Measurements from ENCODE around the gene IMPDH1. TPM values are rescaled to one million over a fixed set of nuclear protein-coding genes. Genes with fewer than 3 reads are reported as not detected.
A peak's percentile ranks its signal among the peaks of the same experiment; 100 is the strongest.

Gene IMPDH1
- total and polyA plus RNA-seq, 5 experiments from 2014 or later: 30.2 to 45.0 (median 36.9) TPM

DNA sequence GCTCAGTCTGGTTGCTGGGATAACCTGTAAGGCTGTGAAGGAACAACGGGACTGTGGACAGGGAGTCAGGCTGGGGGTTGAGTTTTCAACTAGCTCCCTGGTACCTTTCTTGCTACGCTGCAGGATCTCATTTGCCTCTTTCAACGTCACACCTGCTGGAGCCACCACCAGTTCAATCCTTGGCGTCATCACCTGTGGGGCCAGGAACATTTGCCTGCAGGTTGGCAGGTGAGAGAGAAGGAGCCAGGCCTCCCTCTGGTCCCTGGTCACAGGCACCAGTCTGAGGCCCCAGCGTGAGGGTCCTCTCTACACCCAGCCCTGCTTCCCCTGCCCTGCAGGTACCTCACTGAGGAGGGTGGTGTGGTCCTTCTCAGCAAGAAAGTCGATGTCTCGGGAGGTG is 9.8 kb downstream of the IMPDH1 start:
- Mint-ChIP-seq H3K4me3 (no peak overlapping the region), H3K9me3 (no peaks in the 10 kb centered on the region), H3K27ac (peak overlapping the region in 2 of 10 donors; percentile 4 to 12), H3K4me1 (peaks cover 14 to 27% (median 18%) of the 10 kb centered on the region in 4 donors), H3K36me3 (peaks cover 0 to 58% (median 15%) of the 10 kb centered on the region in 3 donors), H3K27me3 (no peaks in the 10 kb centered on the region)
- ATAC-seq (no peak), DNase-seq (no peak)
- POLR2A ChIA-PET: interaction anchor here (0.8 to 1.1 kb wide), 2 partner anchors 19 to 25 kb away, joined by 3 to 5 read pairs; no protein-coding TSS in a partner anchor

DNA sequence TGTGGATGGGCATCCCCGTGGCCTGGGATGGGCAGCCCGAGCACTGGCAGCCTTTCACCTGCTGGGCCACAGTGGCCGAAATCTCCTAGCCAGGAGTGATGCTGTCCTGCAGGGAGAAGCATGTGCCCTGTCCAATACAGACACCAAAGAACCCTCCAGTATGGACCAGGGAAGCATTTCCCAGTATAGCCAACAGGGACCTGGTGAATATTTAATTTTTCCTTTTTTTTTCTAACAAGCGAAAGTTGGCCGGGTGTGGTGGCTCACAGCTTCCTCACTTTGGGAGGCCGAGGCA is 11.0 kb downstream of the IMPDH1 start:
- no peak overlapping the region for H3K27ac Mint-ChIP-seq
- peaks cover 0 to 62% (median 15%) of the 10 kb centered on the region in 3 donors for H3K36me3 Mint-ChIP-seq
- ATAC-seq (peak in 1 of 2 donors; percentile 30), DNase-seq (no peak)
- H3K4me1 Mint-ChIP-seq: peaks cover 6 to 16% (median 7%) of the 10 kb centered on the region in 4 donors
- H3K4me3 Mint-ChIP-seq: no peak overlapping the region
- POLR2A ChIA-PET: interaction anchor here (1.1 kb wide), 1 partner anchor 12 kb away, joined by 3 read pairs; no protein-coding TSS in a partner anchor
- H3K9me3 Mint-ChIP-seq: no peaks in the 10 kb centered on the region
- no peaks in the 10 kb centered on the region for H3K27me3 Mint-ChIP-seq

GRCh38 chr7:128398016-128398840 is 11.6 kb downstream of the IMPDH1 start:
- H3K4me1 Mint-ChIP-seq: peaks cover under 1 to 12% (median 2%) of the 10 kb centered on the region in 4 donors
- H3K9me3 Mint-ChIP-seq: no peaks in the 10 kb centered on the region
- DNase-seq (peak in 4 of 10 donors; percentile 24 to 51 (median 32)), ATAC-seq (peak in 1 of 2 donors; percentile 69)
- H3K27ac Mint-ChIP-seq: no peak overlapping the region
- H3K36me3 Mint-ChIP-seq: peaks cover 0 to 61% (median 15%) of the 10 kb centered on the region in 3 donors
- no peak overlapping the region for H3K4me3 Mint-ChIP-seq
- POLR2A ChIA-PET: interaction anchor here (1.1 to 1.6 kb wide), 2 partner anchors 12 to 61 kb away, joined by 3 to 4 read pairs; no protein-coding TSS in a partner anchor
- H3K27me3 Mint-ChIP-seq: no peaks in the 10 kb centered on the region

DNA sequence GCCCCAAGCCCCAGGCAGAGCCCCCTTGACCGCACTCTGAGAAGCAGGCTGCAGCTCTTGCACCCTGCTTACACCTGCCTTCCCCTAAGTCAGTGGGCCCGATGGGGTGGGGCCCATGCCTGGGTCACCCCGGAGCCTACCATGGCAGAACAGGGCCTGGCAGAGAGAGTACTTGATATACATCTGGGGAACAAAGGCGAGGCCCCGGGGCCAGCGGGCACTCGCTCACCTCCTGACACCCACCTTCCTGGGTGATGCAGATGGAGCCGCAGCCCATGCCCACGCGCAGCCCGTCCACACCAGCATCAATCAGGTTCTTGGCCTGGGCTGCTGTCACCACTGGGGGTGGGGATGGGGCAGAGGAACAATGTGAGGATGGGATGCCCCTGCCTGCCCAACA is 13.4 kb downstream of the IMPDH1 start:
- ATAC-seq (no peak), DNase-seq (no peak)
- H3K4me1 Mint-ChIP-seq: peaks cover 0 to 2% (median 1%) of the 10 kb centered on the region in 4 donors
- H3K27ac Mint-ChIP-seq: peak overlapping the region in 1 of 10 donors; percentile 45
- H3K36me3 Mint-ChIP-seq: peaks cover 0 to 56% (median 11%) of the 10 kb centered on the region in 3 donors
- POLR2A ChIA-PET: no interaction called here
- H3K27me3 Mint-ChIP-seq: no peaks in the 10 kb centered on the region
- no peak overlapping the region for H3K4me3 Mint-ChIP-seq
- H3K9me3 Mint-ChIP-seq: no peaks in the 10 kb centered on the region

DNA sequence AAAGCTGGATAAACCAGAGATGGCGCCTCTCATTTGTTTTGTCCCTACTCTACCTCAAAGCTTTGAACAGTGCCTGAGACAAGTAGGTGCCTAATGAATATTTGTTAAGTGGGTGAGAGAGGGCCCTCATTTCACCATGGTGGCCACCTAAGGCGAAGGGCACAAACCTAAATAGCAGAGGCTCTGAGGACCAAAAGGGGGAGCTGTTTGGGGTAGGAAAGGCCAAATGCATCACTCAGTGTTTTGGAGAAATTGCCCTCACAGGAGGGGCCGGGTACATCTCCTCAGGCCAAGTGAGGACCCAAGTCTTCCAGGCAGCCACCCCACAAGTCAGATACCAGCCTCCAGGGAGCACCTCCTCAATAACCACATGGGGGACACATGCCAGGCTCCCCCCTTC is 14.0 kb downstream of the IMPDH1 start:
- H3K4me1 Mint-ChIP-seq: peaks cover 0 to 5% (median 1%) of the 10 kb centered on the region in 4 donors
- H3K4me3 Mint-ChIP-seq: no peak overlapping the region
- H3K27me3 Mint-ChIP-seq: no peaks in the 10 kb centered on the region
- no peak for ATAC-seq
- H3K36me3 Mint-ChIP-seq: peaks cover 0 to 51% (median 5%) of the 10 kb centered on the region in 3 donors
- DNase-seq: no peak
- POLR2A ChIA-PET: no interaction called here
- no peaks in the 10 kb centered on the region for H3K9me3 Mint-ChIP-seq
- H3K27ac Mint-ChIP-seq: peak overlapping the region in 2 of 10 donors; percentile 45 to 49

DNA sequence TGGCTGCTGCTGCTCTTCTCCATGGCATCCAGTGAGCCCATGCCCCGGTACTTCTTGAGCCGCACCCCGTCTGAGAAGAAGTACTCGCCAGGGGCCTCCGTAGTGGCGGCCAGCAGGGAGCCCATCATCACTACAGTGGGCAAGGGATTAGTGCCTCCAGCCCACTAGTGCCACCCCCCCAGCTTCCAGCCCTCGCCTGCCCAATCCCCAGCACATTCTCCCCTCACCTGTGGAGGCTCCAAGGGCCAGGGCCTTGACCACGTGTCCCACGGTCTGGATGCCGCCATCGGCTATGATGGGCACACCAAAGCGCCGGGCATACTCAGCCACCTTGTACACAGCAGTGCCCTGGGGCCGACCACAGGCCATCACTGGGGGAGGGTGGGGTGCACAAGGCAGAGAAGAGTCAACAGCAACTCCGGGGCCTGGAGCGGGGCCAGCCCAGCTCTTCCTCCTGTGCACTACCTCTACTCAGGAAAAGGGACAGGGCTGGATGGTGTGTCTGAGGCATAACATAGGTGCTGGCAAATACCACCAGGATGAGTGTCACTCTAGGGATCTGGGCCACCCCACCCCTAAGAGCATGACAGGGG is 14.8 kb downstream of the IMPDH1 start:
- no peak for ATAC-seq
- no peaks in the 10 kb centered on the region for H3K27me3 Mint-ChIP-seq
- H3K4me1 Mint-ChIP-seq: peaks cover 0 to 5% (median 1%) of the 10 kb centered on the region in 4 donors
- H3K4me3 Mint-ChIP-seq: no peak overlapping the region
- H3K36me3 Mint-ChIP-seq: peaks cover 0 to 45% (median 4%) of the 10 kb centered on the region in 3 donors
- no peak overlapping the region for H3K27ac Mint-ChIP-seq
- POLR2A ChIA-PET: no interaction called here
- no peaks in the 10 kb centered on the region for H3K9me3 Mint-ChIP-seq
- no peak for DNase-seq

GRCh38 chr7:128393526-128394330 is 16.1 kb downstream of the IMPDH1 start:
- no peak overlapping the region for H3K4me3 Mint-ChIP-seq
- H3K27ac Mint-ChIP-seq: no peak overlapping the region
- no peak for DNase-seq

DNA sequence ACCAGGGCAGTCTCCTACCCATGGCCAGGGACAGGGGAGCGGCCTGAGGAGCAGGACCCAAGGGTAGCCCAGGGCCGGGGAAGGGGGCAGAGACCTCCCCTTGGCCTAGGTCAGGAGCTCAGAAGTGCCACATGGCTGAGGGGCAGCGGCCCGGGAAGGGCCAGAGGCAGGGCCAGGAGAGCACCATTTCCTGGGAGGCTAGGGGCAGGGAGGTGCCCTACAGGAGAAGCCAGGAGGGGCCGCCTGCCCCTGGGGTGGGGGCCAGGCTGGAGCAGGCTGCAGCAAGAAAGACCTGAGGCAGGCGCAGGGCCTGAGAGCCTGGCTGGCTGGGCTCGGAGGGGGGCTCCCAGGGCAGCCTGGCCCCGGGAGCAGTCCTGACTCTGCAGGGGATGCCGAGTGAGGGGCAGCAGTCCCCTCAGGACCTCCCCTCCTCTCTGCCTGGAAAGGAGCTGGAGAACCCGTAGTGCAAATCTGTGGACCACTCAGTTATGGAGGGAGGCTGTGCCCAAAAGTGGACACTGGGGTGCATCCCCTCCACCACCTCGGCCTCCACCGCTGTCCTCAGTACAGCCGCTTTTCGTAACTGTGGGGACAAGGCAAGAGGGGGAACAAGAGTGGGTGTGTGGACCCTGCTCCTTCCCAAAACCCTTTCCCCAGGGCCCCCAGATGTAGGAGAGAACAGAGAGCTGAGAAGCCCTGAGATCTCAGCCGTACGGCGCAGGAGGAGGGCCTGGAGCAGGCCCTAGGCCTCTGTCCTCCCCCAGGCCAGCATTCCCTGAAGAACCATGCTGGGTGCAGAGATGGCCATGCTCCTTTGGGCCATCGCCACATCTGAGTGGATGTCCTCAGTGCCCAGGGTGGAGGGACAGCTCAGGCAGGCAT is 17.1 kb downstream of the IMPDH1 start:
- ATAC-seq: no peak

More at GRCh38 chr7:128393526-128394330, 16.1 kb downstream of the IMPDH1 start:
- Mint-ChIP-seq H3K9me3 (no peaks in the 10 kb centered on the region), H3K4me1 (peaks cover 0 to 5% (median 1%) of the 10 kb centered on the region in 4 donors), H3K36me3 (peaks cover 0 to 37% (median 4%) of the 10 kb centered on the region in 3 donors), H3K27me3 (no peaks in the 10 kb centered on the region)
- POLR2A ChIA-PET: no interaction called here
- ATAC-seq: no peak

GRCh38 chr7:128391805-128392204 is 18.0 kb downstream of the IMPDH1 start:
- Mint-ChIP-seq H3K4me3 (no peak overlapping the region), H3K27ac (no peak overlapping the region), H3K9me3 (no peaks in the 10 kb centered on the region), H3K27me3 (no peaks in the 10 kb centered on the region), H3K4me1 (peaks cover 2 to 7% (median 5%) of the 10 kb centered on the region in 4 donors), H3K36me3 (peaks cover 0 to 20% (median 0%) of the 10 kb centered on the region in 3 donors)
- ATAC-seq: no peak
- DNase-seq: no peak
- POLR2A ChIA-PET: no interaction called here

More for the DNA sequence above, 17.1 kb downstream of the IMPDH1 start:
- H3K27ac Mint-ChIP-seq: no peak overlapping the region
- no peak overlapping the region for H3K4me3 Mint-ChIP-seq
- H3K36me3 Mint-ChIP-seq: peaks cover 0 to 29% (median 2%) of the 10 kb centered on the region in 3 donors
- H3K9me3 Mint-ChIP-seq: no peaks in the 10 kb centered on the region
- POLR2A ChIA-PET: no interaction called here
- H3K4me1 Mint-ChIP-seq: peaks cover 1 to 5% (median 2%) of the 10 kb centered on the region in 4 donors
- DNase-seq: no peak
- H3K27me3 Mint-ChIP-seq: no peaks in the 10 kb centered on the region

DNA sequence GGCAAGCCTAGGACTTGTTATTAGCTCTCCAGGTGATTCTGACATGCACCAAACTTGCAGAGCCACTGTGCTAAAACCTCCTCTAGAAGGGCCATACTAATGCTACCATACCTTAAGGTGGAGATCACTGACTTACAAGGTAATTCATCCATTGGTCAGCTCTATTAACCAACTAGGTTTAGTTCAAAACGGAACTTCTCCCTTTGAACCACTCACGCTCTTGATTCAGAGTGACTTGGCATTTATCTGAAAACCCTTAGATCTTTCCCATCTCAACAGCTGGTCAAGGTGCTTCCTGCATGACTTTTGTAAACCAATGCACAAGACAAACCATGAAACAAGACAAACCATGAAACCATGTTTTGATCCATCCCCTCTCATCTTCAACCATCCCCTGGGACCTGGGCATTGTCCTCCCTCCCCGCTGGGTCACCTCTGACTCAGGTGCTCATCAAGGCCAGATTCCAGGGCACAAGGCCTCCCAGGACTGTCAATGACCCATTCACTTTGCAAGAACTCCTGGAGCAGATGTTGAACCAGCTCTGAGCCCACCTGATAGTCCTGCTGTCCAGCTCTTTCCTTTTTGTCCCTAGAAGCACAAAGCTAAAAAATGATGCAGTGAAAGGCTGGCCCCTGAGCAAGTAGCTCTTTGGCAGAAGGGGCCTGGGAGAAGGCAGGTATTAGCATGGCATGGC is 18.8 kb downstream of the IMPDH1 start:
- ATAC-seq (no peak), DNase-seq (no peak)
- no peak overlapping the region for H3K4me3 Mint-ChIP-seq
- peak overlapping the region in 3 of 10 donors; percentile 33 to 86 (median 79) for H3K27ac Mint-ChIP-seq
- peaks cover 2 to 5% (median 4%) of the 10 kb centered on the region in 4 donors for H3K4me1 Mint-ChIP-seq
- POLR2A ChIA-PET: interaction anchor here (1.0 kb wide), 1 partner anchor 63 kb away, joined by 3 read pairs; no protein-coding TSS in a partner anchor
- peaks cover 0 to 3% (median 0%) of the 10 kb centered on the region in 9 donors for H3K9me3 Mint-ChIP-seq
- peaks cover 0 to 12% (median 0%) of the 10 kb centered on the region in 3 donors for H3K36me3 Mint-ChIP-seq
- no peaks in the 10 kb centered on the region for H3K27me3 Mint-ChIP-seq

GRCh38 chr7:128389618-128390329 is 20.0 kb downstream of the IMPDH1 start:
- POLR2A ChIA-PET: interaction anchor here (0.7 to 1.0 kb wide), 2 partner anchors 31 to 65 kb away, joined by 3 to 4 read pairs; no protein-coding TSS in a partner anchor
- peaks cover 0 to 9% (median 0%) of the 10 kb centered on the region in 3 donors for H3K36me3 Mint-ChIP-seq
- ATAC-seq (no peak), DNase-seq (no peak)
- no peak overlapping the region for H3K4me3 Mint-ChIP-seq
- peaks cover 2 to 5% (median 4%) of the 10 kb centered on the region in 4 donors for H3K4me1 Mint-ChIP-seq
- peak overlapping the region in 2 of 10 donors; percentile 46 to 56 for H3K27ac Mint-ChIP-seq
- H3K9me3 Mint-ChIP-seq: peaks cover 0 to 3% (median 0%) of the 10 kb centered on the region in 9 donors
- H3K27me3 Mint-ChIP-seq: no peaks in the 10 kb centered on the region

Measured in naive thymus-derived CD8-positive, alpha-beta T cell (primary cell).